Keratinocyte (primary cell): ENCODE measurements around the gene SMIM38. TPM values are rescaled to one million over a fixed set of nuclear protein-coding genes. Genes with fewer than 3 reads are reported as not detected.

Source experiments
- DNase-seq: peaks from one replicate; pipeline ENCODE4 v3.0.0-alpha.2; 2011; ENCODE audit warnings: low read depth, missing footprints, low spot score
- FAIRE-seq: peaks from 2 replicates; lab custom pipeline; 2011; peaks lifted over from hg19 to GRCh38; lab: Jason Lieb, UNC
- H2AFZ ChIP-seq: 2 replicates; pipeline ENCODE4 v1.6.0; 2012; ENCODE audit warnings: low read length, control low read depth, inconsistent platforms; ENCODE audit not compliant: control insufficient read depth
- H3K27ac ChIP-seq: 2 replicates; pipeline ENCODE4 v1.5.1; 2011; ENCODE audit warnings: low read length; ENCODE audit not compliant: control insufficient read depth, insufficient read depth
- H3K27me3 ChIP-seq: 3 replicates; pipeline ENCODE4 v1.6.0; 2011; ENCODE audit warnings: low read length; ENCODE audit not compliant: control insufficient read depth, insufficient read depth; ENCODE audit errors: extremely low read depth
- H3K36me3 ChIP-seq, 2 experiments: 2 replicates in 1 of 2; 3 replicates in 1 of 2; pipeline ENCODE4 v1.5.1; 2011; ENCODE audit warnings: low read length in 2 of 2, mild to moderate bottlenecking in 1 of 2; ENCODE audit not compliant: control insufficient read depth in 2 of 2, insufficient read depth in 2 of 2; ENCODE audit errors: extremely low read depth in 1 of 2
- H3K4me1 ChIP-seq: 3 replicates; pipeline ENCODE4 v1.5.1; 2011; ENCODE audit warnings: low read length; ENCODE audit not compliant: control insufficient read depth, insufficient read depth; ENCODE audit errors: extremely low read depth
- H3K4me2 ChIP-seq: 3 replicates; pipeline ENCODE4 v1.6.0; 2011; ENCODE audit warnings: low read depth, low read length; ENCODE audit not compliant: control insufficient read depth, insufficient read depth; ENCODE audit errors: extremely low read depth
- H3K4me3 ChIP-seq, 3 experiments: fragments of 200-600 bp in 1 of 3; sonication (generic) in 1 of 3; 2 replicates in 2 of 3; 3 replicates in 1 of 3; pipeline ENCODE4 v1.5.1; 2011 to 2016; ENCODE audit warnings: low read length in 3 of 3, mild to moderate bottlenecking in 3 of 3, control low read depth in 2 of 3, inconsistent platforms in 1 of 3, low read depth in 1 of 3, mixed read lengths in 1 of 3, mixed run types in 1 of 3, moderate library complexity in 1 of 3; ENCODE audit not compliant: control insufficient read depth in 2 of 3, insufficient read depth in 2 of 3; ENCODE audit errors: extremely low read depth in 1 of 3
- H3K79me2 ChIP-seq: 2 replicates; pipeline ENCODE4 v1.6.0; 2012; ENCODE audit warnings: low read length; ENCODE audit not compliant: control insufficient read depth, insufficient read depth
- H3K9ac ChIP-seq: 3 replicates; pipeline ENCODE4 v1.6.0; 2011; ENCODE audit warnings: low read length; ENCODE audit not compliant: control insufficient read depth, insufficient read depth; ENCODE audit errors: extremely low read depth
- H3K9me1 ChIP-seq: 3 replicates; pipeline ENCODE4 v1.6.0; 2011; ENCODE audit warnings: low read length; ENCODE audit not compliant: control insufficient read depth, insufficient read depth; ENCODE audit errors: extremely low read depth
- H3K9me3 ChIP-seq: 2 replicates; pipeline ENCODE4 v1.5.1; 2012; ENCODE audit warnings: low read depth, low read length; ENCODE audit not compliant: control insufficient read depth
- H4K20me1 ChIP-seq: 3 replicates; pipeline ENCODE4 v1.6.0; 2011; ENCODE audit warnings: low read length; ENCODE audit not compliant: control insufficient read depth, insufficient read depth; ENCODE audit errors: extremely low read depth
- CTCF ChIP-seq, 3 experiments: IDR thresholded peaks in 1 of 3; conservative IDR thresholded peaks in 1 of 3; optimal IDR thresholded peaks in 1 of 3; 2 replicates in 2 of 3; 3 replicates in 1 of 3; pipeline versions ENCODE3 to v1.5.1; 2011; ENCODE audit warnings: low read length in 3 of 3, mild to moderate bottlenecking in 3 of 3, moderate library complexity in 2 of 3, control low read depth in 1 of 3, inconsistent platforms in 1 of 3; ENCODE audit not compliant: insufficient read depth in 2 of 3; ENCODE audit errors: extremely low read depth in 1 of 3
- EZH2 ChIP-seq: IDR thresholded peaks from one replicate; pipeline ENCODE4 v1.6.1; 2012; ENCODE audit warnings: inconsistent platforms, mild to moderate bottlenecking, low read length, moderate library complexity
- dilution Hi-C: fragments of 300-500 bp; cut with MboI; formaldehyde crosslinking; loops from one replicate; pipeline ENCODE4 v1.7.0; 2020; ENCODE audit warnings: low sequenced_read_pairs; ENCODE audit not compliant: extremely low pct_ligation_motif_present
- polyA plus RNA-seq, 5 experiments: library from polyadenylated mRNA; depleted of rRNA in 3 of 5; stranded (reverse) in 3 of 5; stranded (forward) in 1 of 5; unstranded in 1 of 5; fragments of >200 nt; gene quantifications; 1 replicate in 1 of 5; 2 replicates in 3 of 5; 3 replicates in 1 of 5; pipeline versions ENCODE4 v1.2.1 to v1.2.3, GENCODE V29; 2011 to 2012; ENCODE audit warnings: missing spikeins in 2 of 5, low read depth in 1 of 5, low replicate concordance in 1 of 5

The SMIM38 gene
- polyA plus RNA-seq, 1 donor (not counting 4 experiments of a cell fraction or from before 2014, with no cell fraction given): not detected

- no peak overlapping the region for H2AFZ ChIP-seq
- H3K9me1 ChIP-seq: no peaks in the 10 kb centered on the region
- H3K4me2 ChIP-seq: no peak overlapping the region
- dilution Hi-C loops: no loop called here
- no peaks in the 10 kb centered on the region for H4K20me1 ChIP-seq
- peaks cover 2% of the 10 kb centered on the region for H3K27me3 ChIP-seq
- H3K4me1 ChIP-seq: peaks cover 20% of the 10 kb centered on the region
- no peak overlapping the region for H3K4me3 ChIP-seq
- no peaks in the 10 kb centered on the region for H3K36me3 ChIP-seq
- no peaks in the 10 kb centered on the region for H3K9me3 ChIP-seq
- FAIRE-seq (no peak), DNase-seq (no peak)
- H3K9ac ChIP-seq: no peak overlapping the region
- H3K79me2 ChIP-seq: no peaks in the 10 kb centered on the region
- TF ChIP-seq CTCF (optimal IDR thresholded peaks at IDR 0.05 in 1 of 3, IDR thresholded peaks at IDR 0.05 in 1 of 3, conservative IDR thresholded peaks at IDR 0.05 in 1 of 3; ENCODE audit: extremely low read depth in 1 of 3, insufficient read depth in 2 of 3, low read length in 3 of 3): no peak
- TF ChIP-seq EZH2: no peak
- no peak overlapping the region for H3K27ac ChIP-seq
Observed at GRCh38 chr11:69172674-69173073, 16.9 kb downstream of the SMIM38 start.

- dilution Hi-C loops: no loop called here
- Histone ChIP-seq H3K27ac (no peak overlapping the region), H3K9ac (no peak overlapping the region)
Observed at GRCh38 chr11:69173331-69173730, 17.6 kb downstream of the SMIM38 start.

More at GRCh38 chr11:69173331-69173730, 17.6 kb downstream of the SMIM38 start:
- no peaks in the 10 kb centered on the region for H3K9me1 ChIP-seq
- no peaks in the 10 kb centered on the region for H4K20me1 ChIP-seq
- no peaks in the 10 kb centered on the region for H3K9me3 ChIP-seq
- peaks cover 18% of the 10 kb centered on the region for H3K4me1 ChIP-seq
- no peak for TF ChIP-seq CTCF (optimal IDR thresholded peaks at IDR 0.05 in 1 of 3, IDR thresholded peaks at IDR 0.05 in 1 of 3, conservative IDR thresholded peaks at IDR 0.05 in 1 of 3; ENCODE audit: extremely low read depth in 1 of 3, insufficient read depth in 2 of 3, low read length in 3 of 3)
- no peak for TF ChIP-seq EZH2
- no peak overlapping the region for H3K4me2 ChIP-seq
- peaks cover 2% of the 10 kb centered on the region for H3K27me3 ChIP-seq
- FAIRE-seq: no peak
- H3K36me3 ChIP-seq: no peaks in the 10 kb centered on the region
- H3K4me3 ChIP-seq: no peak overlapping the region
- no peak for DNase-seq
- no peak overlapping the region for H2AFZ ChIP-seq
- H3K79me2 ChIP-seq: no peaks in the 10 kb centered on the region
